Measurements from ENCODE around the gene CTDSPL.
"Not testable (repeated sequence)": the region's sequence is repeated elsewhere in the genome, so short reads cannot be mapped to it uniquely, and the experiment has no call there.

Gene CTDSPL

GRCh38 chr3:38018296-38019266 lies 156.9 kb downstream of the CTDSPL start:
- no peak for DNase-seq (ENCODE audit: low read depth)

GRCh38 chr3:38019658-38020341 lies 158.1 kb downstream of the CTDSPL start:
- no peak for DNase-seq (ENCODE audit: low read depth)

GRCh38 chr3:38020342-38020726 lies 158.7 kb downstream of the CTDSPL start:
- DNase-seq (ENCODE audit: low read depth) = no peak

DNA sequence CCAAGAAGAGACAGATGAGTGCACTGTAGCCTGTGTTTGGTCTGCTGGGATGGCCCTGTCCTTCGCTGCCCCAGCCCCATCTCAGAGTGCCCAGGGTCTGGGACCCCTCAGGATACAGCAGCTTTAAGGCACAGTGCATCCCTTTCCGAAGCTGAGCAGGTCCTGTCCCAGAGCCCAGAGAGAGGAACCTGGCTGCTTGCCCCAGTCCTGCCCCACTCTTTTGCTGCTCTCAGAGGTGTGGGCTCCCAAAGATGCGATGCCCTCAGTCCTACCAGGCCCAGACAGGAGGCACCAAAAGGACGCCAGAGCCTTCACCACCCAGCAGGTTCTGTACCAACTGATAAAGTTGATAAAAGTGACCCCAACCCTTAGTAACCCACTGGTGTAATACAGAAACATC lies 159.5 kb downstream of the CTDSPL start:
- DNase-seq (ENCODE audit: low read depth) = no peak

GRCh38 chr3:38022301-38022700 lies 160.6 kb downstream of the CTDSPL start:
- DNase-seq (ENCODE audit: low read depth) = no peak

DNA sequence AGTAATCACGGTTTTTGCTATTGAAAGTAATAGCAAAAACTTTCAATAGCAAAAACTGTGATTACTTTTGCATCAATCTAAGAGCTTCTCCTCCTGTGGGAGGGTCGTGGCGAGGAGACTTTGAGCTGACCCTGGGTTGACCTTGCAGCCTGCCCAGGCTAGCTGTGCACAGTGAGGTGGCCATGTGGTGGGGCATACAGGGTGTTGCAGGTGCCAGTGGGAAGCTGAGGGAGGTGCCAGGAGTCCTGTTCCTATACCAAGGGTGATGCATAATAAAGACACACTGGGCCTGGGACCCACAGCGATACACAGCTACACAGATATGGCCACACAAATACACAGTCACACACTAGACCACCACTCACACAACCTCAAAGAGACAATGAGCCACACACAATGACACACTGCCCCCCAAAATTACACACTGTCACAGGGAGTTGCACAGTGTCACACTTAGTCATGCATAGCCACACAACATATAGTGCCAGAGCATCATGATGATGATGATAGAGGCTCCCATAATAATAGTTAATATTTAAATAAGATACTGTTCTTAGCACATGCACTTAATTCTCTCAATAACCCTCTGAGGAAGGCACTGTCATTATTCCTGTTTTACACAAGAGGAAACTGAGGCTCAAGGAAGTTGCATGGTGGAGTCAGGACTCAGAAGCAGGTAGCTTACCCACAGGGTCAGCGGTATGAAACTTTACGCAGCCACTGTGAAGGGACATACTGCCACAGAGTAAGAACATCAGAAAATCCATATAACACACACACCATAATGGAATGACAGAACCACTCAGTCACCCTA lies 161.4 kb downstream of the CTDSPL start:
- no peak for DNase-seq (ENCODE audit: low read depth)

DNA sequence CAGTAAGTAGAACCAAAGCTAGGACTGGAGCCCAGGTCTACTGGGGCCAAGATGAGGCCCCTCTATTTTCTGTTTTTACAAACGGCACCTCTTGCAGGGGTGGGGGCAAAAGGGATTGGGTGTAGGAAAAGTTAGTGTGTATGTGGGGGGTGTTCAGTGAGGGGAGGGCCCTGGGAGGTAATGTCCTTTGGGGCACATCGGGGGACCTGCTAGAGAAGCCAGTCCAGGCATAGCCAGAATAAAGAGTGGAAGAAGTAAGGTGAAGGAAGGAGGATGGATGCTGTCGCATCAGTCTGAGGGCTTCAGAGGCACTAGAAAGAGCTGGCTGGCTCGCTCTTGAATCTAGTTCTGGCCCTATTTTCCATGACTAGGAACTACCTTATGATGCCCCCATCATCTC lies 165.2 kb downstream of the CTDSPL start:
- DNase-seq (ENCODE audit: low read depth) = no peak

- DNase-seq (ENCODE audit: low read depth) = no peak
Observed at GRCh38 chr3:38027466-38028465, 166.1 kb downstream of the CTDSPL start.

- no peak for DNase-seq (ENCODE audit: low read depth)
Observed at GRCh38 chr3:38028621-38029361, 167.1 kb downstream of the CTDSPL start.

- no peak for DNase-seq (ENCODE audit: low read depth)
Observed at GRCh38 chr3:38029400-38030125, 167.9 kb downstream of the CTDSPL start, which contains the start of gene PLCD1. TSS of gene PLCD1 (minus strand) at chr3:38029642. CDS start at chr3:38029539, 103 bp downstream.

GRCh38 chr3:38030126-38031021 lies 168.7 kb downstream of the CTDSPL start:
- DNase-seq (ENCODE audit: low read depth) = no peak

GRCh38 chr3:38031022-38031994 lies 169.6 kb downstream of the CTDSPL start:
- DNase-seq (ENCODE audit: low read depth) = no peak

DNA sequence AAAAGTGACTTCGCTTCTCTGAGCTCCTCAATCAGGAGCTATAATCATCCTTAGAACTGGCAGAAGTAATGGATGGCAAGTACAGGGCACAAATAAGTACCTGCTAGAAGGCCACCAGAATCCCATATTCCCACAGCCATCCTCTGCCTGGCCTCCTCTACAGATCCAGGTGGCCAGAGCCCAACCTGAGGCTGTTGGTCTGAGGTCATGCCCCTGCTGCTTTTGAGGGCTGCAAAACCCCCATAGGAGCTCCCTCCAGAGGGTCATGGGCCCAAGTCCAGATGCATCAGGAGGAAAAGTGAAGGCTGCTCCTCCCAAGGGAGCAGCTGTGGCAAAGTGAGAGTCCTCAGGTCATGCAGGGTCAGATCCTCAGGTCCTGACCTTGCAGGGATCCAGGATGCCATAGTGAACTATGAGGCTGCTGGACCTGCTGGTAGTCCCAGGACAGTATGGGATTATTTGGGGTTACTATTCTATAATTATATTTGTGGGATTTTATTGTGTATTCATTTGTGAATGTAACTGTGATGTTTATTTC lies 170.7 kb downstream of the CTDSPL start:
- no peak for DNase-seq (ENCODE audit: low read depth)

- DNase-seq (ENCODE audit: low read depth) = not testable (repeated sequence)
Observed at GRCh38 chr3:38033586-38033985, 171.9 kb downstream of the CTDSPL start.

Measured in CMK (cell line).